CD14-positive monocyte (primary cell): ENCODE measurements around the gene PARK7. TPM values are rescaled to one million over a fixed set of nuclear protein-coding genes. Genes with fewer than 3 reads are reported as not detected.

ENCODE experiments used
- DNase-seq, 3 donors: peaks; one replicate each; pipeline ENCODE4 v3.0.0-alpha.2; 2011 to 2022
- H2AFZ ChIP-seq: 2 replicates; pipeline ENCODE4 v1.6.0; 2012; ENCODE audit warnings: mild to moderate bottlenecking, low read depth, low read length, inconsistent platforms; ENCODE audit not compliant: insufficient read depth, poor library complexity, severe bottlenecking
- H3K27ac ChIP-seq, 2 donors: 1 replicate in 1 of 2; 2 replicates in 1 of 2; pipeline ENCODE4 v1.5.1; 2012 to 2013; ENCODE audit warnings: low read length in 2 of 2, control low read depth in 1 of 2, inconsistent platforms in 1 of 2, low read depth in 1 of 2, mild to moderate bottlenecking in 1 of 2
- H3K27me3 ChIP-seq, 2 donors: one replicate each; pipeline versions ENCODE4 v1.6.0 to v1.6.1; 2011 to 2013; ENCODE audit warnings: low read length in 2 of 2; ENCODE audit not compliant: control insufficient read depth in 2 of 2, insufficient read depth in 2 of 2
- H3K36me3 ChIP-seq, 2 donors: replicated peaks in 1 of 2; 1 replicate in 1 of 2; 2 replicates in 1 of 2; pipeline versions ENCODE4 v1.5.1 to v1.6.1; 2012 to 2013; ENCODE audit warnings: low read length in 2 of 2, control low read depth in 1 of 2, inconsistent platforms in 1 of 2, mild to moderate bottlenecking in 1 of 2; ENCODE audit not compliant: insufficient read depth in 2 of 2, control insufficient read depth in 1 of 2
- H3K4me1 ChIP-seq, 2 donors: 1 replicate in 1 of 2; 2 replicates in 1 of 2; pipeline versions ENCODE4 v1.5.1 to v1.6.1; 2012 to 2013; ENCODE audit warnings: low read length in 2 of 2, control low read depth in 1 of 2, inconsistent platforms in 1 of 2, mild to moderate bottlenecking in 1 of 2, moderate library complexity in 1 of 2; ENCODE audit not compliant: insufficient read depth in 2 of 2, control insufficient read depth in 1 of 2
- H3K4me2 ChIP-seq: replicated peaks from 2 replicates; pipeline ENCODE3; 2012; ENCODE audit warnings: low read length, moderate library complexity, mild to moderate bottlenecking; ENCODE audit not compliant: poor library complexity, severe bottlenecking; ENCODE audit errors: extremely low read depth
- H3K4me3 ChIP-seq, 3 experiments: fragments of 200-600 bp in 1 of 3; sonication (generic) in 1 of 3; replicated peaks in 1 of 3; 1 replicate in 2 of 3; 2 replicates in 1 of 3; pipeline ENCODE4 v1.5.1; 2011 to 2013; ENCODE audit warnings: low read length in 3 of 3, mild to moderate bottlenecking in 3 of 3, control low read depth in 2 of 3, low read depth in 2 of 3, inconsistent platforms in 1 of 3, moderate library complexity in 1 of 3
- H3K79me2 ChIP-seq: 2 replicates; pipeline ENCODE4 v1.6.0; 2012; ENCODE audit warnings: mild to moderate bottlenecking, control low read depth, inconsistent platforms, low read length, moderate library complexity; ENCODE audit not compliant: insufficient read depth
- H3K9ac ChIP-seq: 2 replicates; pipeline ENCODE4 v1.6.0; 2017; ENCODE audit warnings: low read length, mild to moderate bottlenecking; ENCODE audit not compliant: insufficient read depth, poor library complexity, severe bottlenecking
- H3K9me3 ChIP-seq, 2 donors: replicated peaks in 1 of 2; 1 replicate in 1 of 2; 2 replicates in 1 of 2; pipeline versions ENCODE4 v1.5.1 to v1.6.1; 2012 to 2013; ENCODE audit warnings: low read length in 2 of 2, control low read depth in 1 of 2; ENCODE audit not compliant: control insufficient read depth in 1 of 2, insufficient read depth in 1 of 2
- H4K20me1 ChIP-seq: 2 replicates; pipeline ENCODE4 v1.6.0; 2012; ENCODE audit warnings: mild to moderate bottlenecking, low read length, control low read depth, moderate library complexity; ENCODE audit not compliant: insufficient read depth
- H3K27ac Mint-ChIP-seq, 7 donors: one replicate each; pipeline ENCODE4 v1.8.0; 2020; ENCODE audit warnings: mild to moderate bottlenecking in 7 of 7, mixed read lengths in 7 of 7, moderate library complexity in 6 of 7, inconsistent platforms in 2 of 7
- H3K27me3 Mint-ChIP-seq, 3 donors: one replicate each; pipeline ENCODE4 v1.8.0; 2021 to 2022; ENCODE audit warnings: low read depth in 3 of 3, mild to moderate bottlenecking in 3 of 3, mixed read lengths in 3 of 3, moderate library complexity in 3 of 3, inconsistent platforms in 1 of 3
- H3K36me3 Mint-ChIP-seq, 2 donors: one replicate each; pipeline ENCODE4 v1.8.0; 2020; ENCODE audit warnings: mixed read lengths in 2 of 2, inconsistent platforms in 1 of 2, mild to moderate bottlenecking in 1 of 2
- H3K4me1 Mint-ChIP-seq: one replicate; pipeline ENCODE4 v1.8.0; 2020; ENCODE audit warnings: mild to moderate bottlenecking, mixed read lengths
- H3K4me3 Mint-ChIP-seq, 2 donors: one replicate each; pipeline ENCODE4 v1.8.0; 2020; ENCODE audit warnings: mild to moderate bottlenecking in 2 of 2, mixed read lengths in 2 of 2, moderate library complexity in 1 of 2
- H3K9me3 Mint-ChIP-seq, 7 donors: one replicate each; pipeline ENCODE4 v1.8.0; 2020 to 2022; ENCODE audit warnings: mixed read lengths in 7 of 7, mild to moderate bottlenecking in 6 of 7, moderate library complexity in 6 of 7, inconsistent platforms in 2 of 7
- WGBS: methylation state at CpG from one replicate; pipeline ENCODE4 v1.1.5; 2013; ENCODE audit warnings: missing lambda C conversion rate; ENCODE audit not compliant: insufficient coverage; 5-methylcytosine and 5-hydroxymethylcytosine counted together
- intact Hi-C, 2 donors: fragments of 100-400 bp; cut with micrococcal nuclease; formaldehyde crosslinking; loops; one replicate each; pipeline versions ENCODE4 v1.15.0 to v1.15.1; 2023
- polyA plus RNA-seq, 3 donors: library from polyadenylated mRNA; depleted of rRNA in 1 of 3; unstranded in 2 of 3; stranded (reverse) in 1 of 3; fragments of 300-500 nt in 2 of 3; fragments of >200 nt in 1 of 3; fragmentation: Illumina TruSeq in 2 of 3; gene quantifications; 1 replicate in 2 of 3; 2 replicates in 1 of 3; pipeline ENCODE4 v1.2.3, GENCODE V29; 2012 to 2021
- TF ChIP-seq, protein P1 (sequence below): fragments of 200-600 bp; IDR thresholded peaks from one replicate; pipeline ENCODE4 v1.8.0; 2022; ENCODE audit warnings: antibody characterized with exemption, mild to moderate bottlenecking

PARK7 gene
- polyA plus RNA-seq, 3 donors, result 116 to 391 (median 353) TPM

DNA sequence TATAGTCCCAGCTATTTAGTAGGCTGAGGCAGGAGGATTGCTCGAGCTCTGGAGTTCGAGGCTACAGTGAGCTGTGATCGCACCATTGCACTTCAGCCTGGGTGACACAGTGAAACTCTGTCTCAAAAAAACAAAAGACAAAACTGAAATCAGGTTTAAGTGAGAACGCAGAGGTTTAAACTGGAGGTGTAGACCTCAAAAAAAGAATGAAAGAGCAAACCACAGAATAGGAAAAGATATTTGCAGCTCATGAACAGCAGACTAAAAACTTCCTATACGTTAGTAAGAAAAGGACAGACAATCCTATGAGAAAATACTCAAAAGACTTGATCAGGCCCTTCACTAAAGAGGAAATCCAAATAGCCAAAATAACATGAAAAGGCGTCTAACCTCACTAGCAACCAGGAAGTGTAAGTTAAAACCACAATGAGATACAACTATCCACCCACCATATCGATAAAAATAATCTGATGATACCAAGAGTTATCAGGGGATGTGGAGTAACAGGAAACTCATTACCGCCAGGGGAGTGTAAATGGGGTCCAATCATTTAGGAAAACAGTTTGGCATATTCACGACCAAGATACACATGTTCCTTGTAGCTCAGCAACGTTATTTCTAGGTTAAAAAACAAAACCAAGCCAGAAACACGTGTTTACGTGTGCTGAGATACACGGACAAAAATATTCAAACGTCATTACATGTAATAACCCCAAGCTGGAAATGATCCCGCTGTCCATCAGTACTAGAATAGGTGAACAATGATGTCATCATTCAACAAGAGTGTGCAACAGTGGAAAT, 30.7 kb upstream of the PARK7 start:
- TF ChIP-seq, protein P1, sequence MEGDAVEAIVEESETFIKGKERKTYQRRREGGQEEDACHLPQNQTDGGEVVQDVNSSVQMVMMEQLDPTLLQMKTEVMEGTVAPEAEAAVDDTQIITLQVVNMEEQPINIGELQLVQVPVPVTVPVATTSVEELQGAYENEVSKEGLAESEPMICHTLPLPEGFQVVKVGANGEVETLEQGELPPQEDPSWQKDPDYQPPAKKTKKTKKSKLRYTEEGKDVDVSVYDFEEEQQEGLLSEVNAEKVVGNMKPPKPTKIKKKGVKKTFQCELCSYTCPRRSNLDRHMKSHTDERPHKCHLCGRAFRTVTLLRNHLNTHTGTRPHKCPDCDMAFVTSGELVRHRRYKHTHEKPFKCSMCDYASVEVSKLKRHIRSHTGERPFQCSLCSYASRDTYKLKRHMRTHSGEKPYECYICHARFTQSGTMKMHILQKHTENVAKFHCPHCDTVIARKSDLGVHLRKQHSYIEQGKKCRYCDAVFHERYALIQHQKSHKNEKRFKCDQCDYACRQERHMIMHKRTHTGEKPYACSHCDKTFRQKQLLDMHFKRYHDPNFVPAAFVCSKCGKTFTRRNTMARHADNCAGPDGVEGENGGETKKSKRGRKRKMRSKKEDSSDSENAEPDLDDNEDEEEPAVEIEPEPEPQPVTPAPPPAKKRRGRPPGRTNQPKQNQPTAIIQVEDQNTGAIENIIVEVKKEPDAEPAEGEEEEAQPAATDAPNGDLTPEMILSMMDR, result no peak
- H3K4me1 Mint-ChIP-seq, result peaks cover 12% of the 10 kb centered on the region
- H3K4me3 ChIP-seq, result no peak overlapping the region
- no peaks in the 10 kb centered on the region for H4K20me1 ChIP-seq
- peaks cover 0 to 3% of the 10 kb centered on the region in 2 donors for H3K36me3 Mint-ChIP-seq
- peak overlapping the region; percentile 21 for H2AFZ ChIP-seq
- H3K9ac ChIP-seq, result no peak overlapping the region
- H3K79me2 ChIP-seq, result no peaks in the 10 kb centered on the region
- 93% methylated on average over 4 of the region's 15 CpGs for WGBS
- no peaks in the 10 kb centered on the region for H3K9me3 Mint-ChIP-seq
- no peak overlapping the region for H3K4me2 ChIP-seq
- no peaks in the 10 kb centered on the region for H3K9me3 ChIP-seq
- H3K27ac Mint-ChIP-seq, result peak overlapping the region in 1 of 7 donors; percentile 48
- peak overlapping the region in 1 of 2 donors; percentile 46 for H3K4me3 Mint-ChIP-seq
- H3K27ac ChIP-seq, result no peak overlapping the region
- DNase-seq, result no peak
- H3K4me1 ChIP-seq, result peaks cover 10 to 13% of the 10 kb centered on the region in 2 donors
- intact Hi-C loops, result no loop called here
- no peaks in the 10 kb centered on the region for H3K27me3 ChIP-seq
- H3K36me3 ChIP-seq, result no peaks in the 10 kb centered on the region
- peaks cover 2 to 7% (median 4%) of the 10 kb centered on the region in 3 donors for H3K27me3 Mint-ChIP-seq

DNA sequence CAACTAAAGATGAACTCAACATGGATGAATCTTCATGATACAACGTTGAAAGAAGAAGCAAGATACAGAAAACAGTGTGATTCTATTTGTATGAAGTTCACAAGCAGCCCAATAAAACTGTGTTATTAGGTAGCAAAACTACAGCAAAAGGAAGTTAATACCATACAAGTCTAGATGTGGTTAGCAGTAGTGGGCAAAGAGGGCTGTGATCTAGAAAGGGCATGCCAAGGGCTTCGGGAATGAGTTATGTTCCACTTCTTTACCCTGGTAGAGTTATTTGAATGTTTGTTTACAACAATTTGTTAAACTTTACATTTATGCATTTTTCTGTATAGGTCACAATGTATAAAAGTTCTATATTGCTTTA, 30.1 kb upstream of the PARK7 start:
- intact Hi-C loops, result no loop called here
- Histone ChIP-seq H4K20me1 (no peaks in the 10 kb centered on the region), H3K79me2 (no peaks in the 10 kb centered on the region), H3K27me3 (no peaks in the 10 kb centered on the region), H3K9me3 (no peaks in the 10 kb centered on the region), H3K4me1 (peaks cover 10 to 13% of the 10 kb centered on the region in 2 donors), H3K4me2 (no peak overlapping the region), H2AFZ (peak overlapping the region; percentile 21), H3K36me3 (no peaks in the 10 kb centered on the region), H3K4me3 (no peak overlapping the region), H3K27ac (no peak overlapping the region), H3K9ac (no peak overlapping the region)
- no peak for DNase-seq
- Mint-ChIP-seq H3K36me3 (peaks cover 0 to 3% of the 10 kb centered on the region in 2 donors), H3K9me3 (no peaks in the 10 kb centered on the region), H3K27ac (no peak overlapping the region), H3K4me1 (peaks cover 12% of the 10 kb centered on the region), H3K27me3 (peaks cover 4 to 7% (median 6%) of the 10 kb centered on the region in 3 donors), H3K4me3 (no peak overlapping the region)
- TF ChIP-seq, protein P1, result no peak
- WGBS, result no CpG with 5 or more reads among the region's 2 CpGs
